ENCODE data around the gene ATP4A.

ATP4A gene

GRCh38 chr19:35524181-35524837, 39.1 kb downstream of the ATP4A start:
- DNase-seq, result no peak

DNA sequence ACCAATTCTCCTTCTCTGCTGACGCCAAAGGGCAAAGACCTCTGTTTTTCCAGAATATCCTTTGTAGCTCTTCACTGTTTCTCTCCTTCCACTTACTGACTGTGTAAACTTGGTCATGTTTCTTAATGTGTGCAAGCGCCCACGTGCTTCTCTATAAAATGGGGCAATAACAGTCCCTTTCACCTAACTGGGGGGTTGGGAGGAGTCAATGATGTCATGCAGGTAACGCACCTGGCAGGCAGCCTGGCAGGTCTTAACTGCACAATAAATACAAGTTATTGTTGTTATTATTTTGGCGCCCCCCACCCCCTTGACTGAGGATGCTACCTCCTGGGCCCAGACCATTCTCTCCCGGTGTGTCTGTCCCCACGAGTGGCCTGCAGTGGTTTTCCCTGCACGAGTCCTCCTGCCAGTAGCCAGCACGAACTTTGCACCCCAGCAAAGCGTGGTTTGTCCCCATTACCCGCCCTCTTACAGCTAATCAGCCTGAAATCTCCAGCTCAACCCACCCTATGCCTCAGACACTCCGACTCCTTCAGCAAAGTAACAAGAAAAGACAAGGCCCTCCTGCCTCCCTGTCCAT, 40.6 kb downstream of the ATP4A start:
- no peak for DNase-seq

DNA sequence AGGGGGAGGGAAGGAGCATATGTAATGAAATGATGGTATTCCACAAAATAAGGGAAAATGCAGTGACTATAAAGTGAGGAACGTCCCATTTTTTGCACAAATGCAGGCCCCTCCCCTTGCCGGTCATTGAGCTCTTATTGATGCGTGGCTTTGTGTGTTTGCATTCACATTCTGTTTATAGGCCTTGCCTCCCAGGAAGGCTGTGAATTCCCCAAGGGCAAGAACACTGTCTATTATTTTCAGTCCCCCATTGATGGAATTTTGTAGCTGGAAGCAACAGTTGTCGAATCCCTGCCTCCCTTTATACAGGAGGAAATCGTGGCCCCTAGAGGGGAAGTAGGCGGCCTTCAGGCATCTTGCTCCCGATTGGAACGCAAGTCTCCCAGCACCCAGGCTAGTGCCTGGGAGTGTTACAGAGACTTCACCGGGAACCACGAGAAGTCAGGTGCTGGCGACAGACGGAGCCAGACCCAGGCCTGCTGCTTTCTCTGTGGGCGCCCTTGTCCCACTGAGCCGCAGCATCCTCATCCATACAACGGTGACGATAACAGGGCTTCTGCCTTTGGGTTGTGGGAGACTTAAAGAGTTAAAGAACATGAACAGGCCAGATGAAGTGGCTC, 42.2 kb downstream of the ATP4A start:
- no peak for DNase-seq

DNA sequence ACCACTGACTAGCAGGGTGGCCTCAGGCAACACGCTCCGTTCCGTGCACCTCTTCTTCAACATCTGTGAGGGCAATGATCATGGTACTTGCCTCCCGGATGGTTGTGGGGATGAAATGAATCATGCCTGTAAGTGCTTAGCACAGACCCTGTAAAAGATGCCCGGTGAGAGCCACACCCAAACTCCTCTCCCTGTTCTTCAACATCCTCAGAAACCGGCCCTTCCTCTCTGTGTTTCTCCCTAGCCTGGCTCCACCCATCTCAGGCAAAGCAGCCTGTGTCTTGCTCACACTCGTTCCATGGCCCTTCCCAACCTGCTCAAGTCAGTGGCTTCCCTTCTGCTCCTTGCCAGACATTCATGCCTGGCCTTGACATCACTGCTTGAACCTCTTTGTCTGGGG, 44.2 kb downstream of the ATP4A start:
- DNase-seq, result no peak

GRCh38 chr19:35518313-35518712, 45.1 kb downstream of the ATP4A start:
- DNase-seq, result no peak

DNA sequence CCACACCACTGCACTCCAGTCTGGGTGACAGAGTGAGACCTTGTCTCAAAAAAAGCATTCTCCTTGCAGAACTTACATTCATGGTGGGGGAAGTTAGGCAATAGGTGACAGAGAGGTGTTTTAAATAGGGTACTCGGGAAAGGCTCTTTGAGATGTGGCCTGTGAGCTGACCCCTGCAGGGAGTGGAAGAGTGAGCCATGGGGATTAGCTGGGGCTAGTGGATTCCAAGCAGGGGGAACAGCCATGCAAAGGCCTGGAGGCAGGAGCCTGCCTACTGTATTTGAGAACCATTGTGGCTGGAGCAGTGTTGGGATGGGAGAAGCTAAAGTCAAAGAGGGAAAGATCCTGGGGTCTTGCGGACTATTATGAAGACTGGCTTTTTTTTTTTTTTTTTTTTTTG, 46.1 kb downstream of the ATP4A start:
- no peak for DNase-seq

DNA sequence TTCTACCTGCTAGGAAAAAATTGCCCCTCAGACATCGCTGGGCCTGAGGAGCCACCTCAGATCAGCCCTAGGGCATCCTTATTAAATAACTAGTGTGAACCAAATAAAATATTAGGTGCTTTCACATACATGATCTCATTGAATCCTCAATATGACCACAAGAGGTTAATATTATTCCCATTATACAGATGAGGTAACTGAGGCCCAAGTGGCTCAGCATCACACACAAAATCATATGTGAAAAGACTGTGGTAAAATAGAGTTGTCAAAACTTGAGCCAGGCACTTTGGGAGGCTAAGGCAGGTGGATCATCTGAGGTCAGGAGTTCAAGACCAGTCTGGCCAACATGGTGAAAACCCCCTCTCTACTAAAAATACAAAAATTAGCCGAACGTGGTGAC, 47.1 kb downstream of the ATP4A start:
- no peak for DNase-seq

GRCh38 chr19:35514282-35514809, 49.1 kb downstream of the ATP4A start:
- DNase-seq, result no peak

DNA sequence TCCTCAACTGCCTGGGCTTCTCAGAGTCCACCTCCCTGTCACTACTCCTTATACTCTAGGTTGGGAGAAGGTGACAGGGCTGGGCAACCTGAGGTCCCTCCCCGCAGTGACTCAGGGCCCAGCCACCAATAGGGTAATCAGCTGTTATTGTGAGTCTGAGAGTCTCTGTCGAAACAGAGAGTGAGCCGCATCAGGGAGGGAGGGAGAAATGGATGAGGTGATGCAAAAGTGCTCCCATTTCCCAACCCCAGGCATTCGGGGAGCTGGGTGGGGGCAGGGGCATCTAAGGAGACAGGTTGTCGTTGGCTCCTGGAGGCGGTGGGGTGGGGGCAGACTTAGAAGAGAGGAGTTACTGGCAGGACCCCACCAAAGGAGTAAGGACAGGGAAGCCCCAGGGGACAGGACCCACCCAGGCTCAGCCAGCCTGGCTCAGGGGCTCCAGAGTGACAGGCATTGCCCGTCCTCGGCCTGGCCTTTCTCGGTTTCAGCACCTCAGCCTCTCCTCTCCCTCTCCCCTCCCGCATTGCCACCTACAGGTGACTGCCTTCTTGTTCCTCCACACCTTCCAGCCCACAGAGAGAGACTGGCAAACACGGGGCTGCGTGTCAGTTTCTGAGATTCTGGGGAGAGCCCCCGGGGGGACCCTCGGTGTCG, 49.7 kb downstream of the ATP4A start, which contains the start of gene DMKN:
TSS of gene DMKN (minus strand) at position 22 of the 654 bp plus-strand sequence. CDS start 174 bp downstream, outside the sequence.
- DNase-seq, result no peak

DNA sequence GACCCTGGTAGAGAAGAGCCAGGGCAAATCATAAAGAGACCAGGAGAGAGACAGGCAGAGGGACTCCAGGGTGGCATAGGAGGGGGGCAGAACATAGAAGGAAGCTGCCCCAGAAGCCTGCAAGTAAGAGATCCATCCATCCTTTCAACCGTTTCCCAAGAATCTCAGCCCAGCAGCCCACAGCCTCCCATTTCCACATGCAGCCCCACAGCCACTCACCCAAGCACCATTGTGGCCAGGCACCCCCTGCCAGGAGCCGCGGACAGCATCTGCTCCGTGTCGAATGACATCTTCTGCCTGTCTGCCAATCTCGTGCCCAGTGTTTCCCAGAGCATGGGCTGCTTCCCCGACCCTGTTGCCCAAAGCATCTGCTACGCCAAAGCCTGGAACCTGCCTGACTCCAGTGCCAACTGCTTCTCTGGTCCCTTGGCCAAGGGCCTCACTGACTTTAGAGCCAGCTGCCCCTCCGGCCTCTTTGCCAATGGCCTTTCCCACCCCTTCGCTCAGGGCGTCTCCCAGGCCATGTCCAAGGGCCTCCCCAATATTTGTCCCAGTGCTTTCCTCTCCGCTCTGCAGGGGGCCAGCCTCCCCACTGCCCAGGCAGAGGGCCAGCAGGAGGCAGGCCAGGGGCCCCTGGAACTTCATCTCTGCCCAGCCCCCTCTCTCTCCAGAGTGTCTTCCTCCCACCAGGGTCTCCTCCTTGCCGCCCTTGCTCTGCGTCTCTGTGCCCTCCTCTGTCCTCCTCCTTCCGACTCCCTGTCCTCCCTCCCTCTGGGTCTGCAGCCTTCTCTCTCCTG, 50.4 kb downstream of the ATP4A start:
- no peak for DNase-seq

GRCh38 chr19:35511337-35511736, 52.1 kb downstream of the ATP4A start:
- DNase-seq, result no peak

DNA sequence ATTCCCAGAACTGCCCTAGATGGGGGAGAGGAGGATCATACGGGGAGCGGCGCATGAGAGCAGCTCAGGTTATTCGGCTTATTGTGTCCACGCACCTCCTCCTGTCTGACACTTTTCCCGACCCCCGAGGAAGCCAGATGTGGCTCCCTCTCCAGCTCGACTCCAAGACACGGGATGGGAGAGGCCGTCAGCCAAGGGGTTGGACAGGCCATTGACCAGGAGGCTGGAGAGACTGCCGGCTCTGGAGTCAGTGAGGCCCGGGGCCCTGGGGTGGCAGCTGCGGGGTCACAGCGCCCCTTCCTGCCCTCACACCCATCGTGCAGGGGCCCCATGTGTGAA, 52.9 kb downstream of the ATP4A start:
- no peak for DNase-seq

- DNase-seq, result peak; percentile 5 to 17
Measured at GRCh38 chr19:35509861-35510625, 53.4 kb downstream of the ATP4A start.

- no peak for DNase-seq
Measured at GRCh38 chr19:35509018-35509652, 54.3 kb downstream of the ATP4A start.

GRCh38 chr19:35508129-35508528, 55.3 kb downstream of the ATP4A start:
- DNase-seq, result no peak

DNA sequence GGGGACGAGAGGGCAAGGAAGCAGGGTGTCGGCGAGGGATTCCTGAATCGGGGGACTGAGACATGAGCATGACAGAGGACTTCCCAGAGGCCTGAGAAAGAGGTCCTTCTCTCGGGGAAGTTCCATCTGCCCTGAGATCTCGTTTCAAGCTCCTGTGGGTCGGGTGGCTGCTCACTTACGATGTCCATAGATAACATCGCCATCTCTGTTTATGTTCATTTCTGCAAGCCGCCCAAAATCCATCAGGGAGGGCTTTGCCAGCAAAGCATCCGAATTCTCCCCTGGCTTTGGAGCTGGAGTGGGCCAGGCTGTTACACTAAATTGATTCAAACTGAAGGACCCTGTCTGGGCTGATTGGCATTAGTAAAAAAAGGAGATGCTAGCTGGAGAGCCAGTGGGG, 55.9 kb downstream of the ATP4A start:
- no peak for DNase-seq

- DNase-seq, result no peak
Measured at GRCh38 chr19:35506011-35506410, 57.4 kb downstream of the ATP4A start.

DNA sequence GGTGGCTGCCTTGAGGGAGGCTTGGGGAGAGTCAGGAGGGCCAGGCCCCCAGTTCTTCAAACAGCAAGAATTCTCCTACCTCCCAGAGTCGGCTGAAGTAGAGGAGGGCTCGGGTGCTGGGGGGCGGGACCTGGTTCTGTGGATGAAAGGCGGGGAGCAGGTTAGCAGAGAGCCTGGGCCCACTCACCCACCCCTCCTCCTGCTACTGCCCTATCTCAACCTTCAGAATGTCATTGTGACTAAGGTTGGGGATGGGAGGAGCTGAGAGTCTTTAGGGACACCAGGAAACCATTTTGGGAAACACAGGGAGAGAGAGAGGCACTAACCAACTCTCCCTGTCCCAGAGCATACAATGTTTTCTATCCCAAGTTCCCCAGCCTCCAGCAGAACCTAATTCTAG, 60.7 kb downstream of the ATP4A start:
- DNase-seq, result no peak

- DNase-seq, result no peak
Measured at GRCh38 chr19:35501684-35502083, 61.8 kb downstream of the ATP4A start.

GRCh38 chr19:35500611-35501010, 62.8 kb downstream of the ATP4A start:
- no peak for DNase-seq

Measured in bone marrow (tissue), 2 donors.